Activated CD4-positive, alpha-beta T cell treated with anti-CD3 and anti-CD28 coated beads for 24 hours (primary cell): ENCODE results near the gene RNF224.
"Not testable (repeated sequence)": the region's sequence is repeated elsewhere in the genome, so short reads cannot be mapped to it uniquely, and the experiment has no call there.

Experiments used
- DNase-seq, 2 donors: peaks; one replicate each; pipeline ENCODE4 v3.0.0-alpha.2; 2020; ENCODE audit warnings: low read depth in 2 of 2

Gene RNF224

DNA sequence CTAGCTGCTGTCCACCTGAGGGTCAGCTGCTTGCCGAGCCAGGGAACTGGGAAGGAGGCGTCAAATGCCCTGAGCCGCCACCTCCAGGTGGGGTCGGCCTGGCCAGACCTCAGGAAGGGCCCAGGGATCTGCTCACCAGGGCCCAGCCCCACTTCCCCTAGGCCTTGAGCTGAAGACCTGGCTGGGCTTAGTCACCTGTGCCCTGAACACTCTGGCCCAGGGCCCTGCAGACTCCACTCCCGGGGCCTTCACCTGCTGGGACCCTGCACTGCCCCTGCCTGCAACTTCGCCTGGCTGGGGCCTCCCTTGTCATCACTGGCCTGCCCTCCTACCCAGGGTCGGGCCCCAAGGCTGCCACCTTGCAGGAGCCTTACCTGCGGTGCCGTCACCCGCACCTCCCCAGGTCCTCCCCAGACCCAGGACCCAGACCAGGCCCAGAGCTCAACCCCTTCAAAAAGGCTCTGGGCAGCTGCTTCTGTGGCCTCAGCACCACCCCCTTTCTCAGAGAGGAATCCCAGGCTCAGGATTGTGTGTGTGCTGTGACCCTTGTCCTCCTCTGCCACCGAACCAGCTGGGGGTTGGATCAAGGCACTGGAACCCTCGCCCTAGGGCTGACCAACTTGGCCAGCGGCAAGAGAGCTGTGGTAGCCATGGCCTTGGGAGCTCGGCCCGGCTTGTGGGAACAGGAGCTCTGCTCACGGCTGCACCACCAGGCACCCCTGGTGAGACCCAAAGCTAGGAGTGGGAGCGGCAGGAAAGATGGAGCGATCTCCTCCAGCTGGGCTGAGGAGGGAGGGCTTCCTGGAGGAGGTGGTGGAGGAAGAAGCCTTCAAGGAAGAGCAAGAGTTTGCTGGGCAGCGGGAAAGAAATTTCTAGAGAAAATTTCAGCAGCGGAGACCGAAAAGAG, 26.7 kb downstream of the RNF224 start:
- no peak for DNase-seq

DNA sequence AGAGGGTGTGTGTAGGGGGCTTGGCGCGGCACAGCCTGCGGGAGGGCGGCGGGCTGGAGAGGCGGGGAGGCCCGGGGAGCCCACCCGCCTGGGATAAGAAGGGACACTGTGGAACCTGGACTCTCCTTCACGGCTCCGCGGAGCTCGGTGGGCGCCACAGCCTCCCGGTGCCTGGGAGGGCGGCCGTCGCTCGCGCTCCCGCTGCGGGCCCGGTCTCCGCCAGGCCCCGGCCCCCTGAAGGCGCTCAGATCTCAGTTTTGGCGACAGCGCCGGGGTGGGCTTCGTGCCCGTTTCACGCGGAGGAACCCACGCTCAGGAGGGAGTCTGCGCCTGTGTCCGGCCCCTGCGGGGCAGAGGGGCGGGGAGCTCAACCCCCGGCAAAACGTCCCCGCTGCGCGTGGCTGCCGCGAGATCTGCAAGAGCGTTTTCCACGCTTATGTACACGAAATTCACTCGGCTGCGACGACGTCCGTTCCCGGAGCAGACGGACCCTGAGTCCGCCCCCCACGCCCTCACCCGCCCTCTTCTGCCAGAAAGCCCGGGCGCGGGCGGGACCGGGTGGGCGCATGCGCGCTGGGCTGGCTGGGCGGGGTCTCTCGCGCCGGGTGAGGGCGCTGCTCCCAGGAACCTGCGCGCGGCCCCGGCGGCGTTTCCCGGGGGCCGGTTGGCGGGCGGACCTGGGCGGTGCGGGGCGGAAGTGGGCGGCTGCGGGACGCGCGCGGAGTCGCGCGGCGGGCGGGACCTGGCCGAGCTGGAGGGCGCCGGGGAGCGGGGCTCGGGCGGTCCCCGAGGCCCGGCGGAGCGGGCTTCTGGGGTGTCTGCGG, 27.5 kb downstream of the RNF224 start, which contains the start of gene NELFB:
TSS of gene NELFB (plus strand) at position 704 of the 824 bp plus-strand sequence.
- DNase-seq, result peak; percentile 96 to 97

- DNase-seq, result no peak
These were observed 28.3 kb downstream of the RNF224 start for GRCh38 chr9:137255448-137256114.

DNA sequence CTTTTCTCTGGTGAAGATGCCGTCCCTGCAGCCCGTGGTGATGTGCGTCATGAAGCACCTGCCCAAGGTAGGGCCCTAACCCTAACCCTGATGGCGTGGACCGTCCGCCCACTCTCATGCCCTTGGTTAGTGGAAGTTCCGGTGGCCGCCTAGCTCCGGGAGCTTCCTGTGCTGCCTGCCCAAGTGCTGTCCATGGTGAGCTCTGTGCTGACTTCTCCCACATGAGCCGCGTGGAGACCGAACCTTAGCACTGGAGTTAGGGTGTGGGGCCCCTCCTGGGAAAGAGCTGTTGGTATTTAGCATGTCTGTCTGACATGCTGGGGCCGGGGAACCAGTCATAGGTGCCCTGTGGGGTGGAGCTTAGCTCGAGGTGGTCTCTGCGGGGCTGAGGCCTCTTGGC, 29.1 kb downstream of the RNF224 start:
- DNase-seq, result no peak

- no peak for DNase-seq
These were observed 29.6 kb downstream of the RNF224 start for GRCh38 chr9:137256856-137257255.

DNA sequence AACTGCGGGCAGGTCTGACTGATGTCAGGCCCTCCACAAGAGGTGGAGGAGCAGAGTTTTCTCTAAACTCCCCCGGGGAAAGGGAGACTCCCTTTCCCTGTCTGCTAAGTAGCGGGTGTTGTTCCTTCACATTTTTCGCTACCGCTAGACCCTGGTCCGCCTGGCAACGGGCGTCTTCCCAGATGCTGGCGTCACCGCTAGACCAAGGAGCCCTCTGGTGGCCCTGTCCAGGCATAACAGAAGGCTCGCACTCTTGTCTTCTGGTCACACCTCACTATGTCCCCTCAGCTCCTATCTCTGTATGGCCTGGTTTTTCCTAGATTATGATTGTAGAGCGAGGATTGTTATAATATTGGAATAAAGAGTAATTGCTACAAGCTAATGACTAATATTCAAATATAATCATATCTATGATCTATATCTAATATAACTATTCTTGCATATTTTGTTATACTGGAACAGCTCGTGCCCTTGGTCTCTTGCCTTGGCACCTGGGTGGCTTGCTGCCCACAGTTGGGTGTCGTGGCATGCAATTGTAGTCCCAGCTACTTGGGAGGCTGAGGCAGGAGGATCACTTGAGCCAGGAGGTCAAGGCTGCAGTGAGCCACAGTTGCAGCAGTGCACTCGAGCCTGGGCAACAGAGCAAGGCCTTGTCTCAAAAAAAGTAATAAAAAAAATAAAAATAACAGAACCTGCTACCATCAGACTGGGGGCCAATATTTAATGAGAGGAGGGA, 35.0 kb downstream of the RNF224 start:
- DNase-seq, result not testable (repeated sequence)

- DNase-seq, result no peak
These were observed 35.6 kb downstream of the RNF224 start for GRCh38 chr9:137262909-137263285.

GRCh38 chr9:137263506-137263905, 36.2 kb downstream of the RNF224 start:
- DNase-seq, result no peak

- no peak for DNase-seq
These were observed 36.8 kb downstream of the RNF224 start for GRCh38 chr9:137264067-137264466.

GRCh38 chr9:137265496-137266161, 38.3 kb downstream of the RNF224 start:
- DNase-seq, result no peak

DNA sequence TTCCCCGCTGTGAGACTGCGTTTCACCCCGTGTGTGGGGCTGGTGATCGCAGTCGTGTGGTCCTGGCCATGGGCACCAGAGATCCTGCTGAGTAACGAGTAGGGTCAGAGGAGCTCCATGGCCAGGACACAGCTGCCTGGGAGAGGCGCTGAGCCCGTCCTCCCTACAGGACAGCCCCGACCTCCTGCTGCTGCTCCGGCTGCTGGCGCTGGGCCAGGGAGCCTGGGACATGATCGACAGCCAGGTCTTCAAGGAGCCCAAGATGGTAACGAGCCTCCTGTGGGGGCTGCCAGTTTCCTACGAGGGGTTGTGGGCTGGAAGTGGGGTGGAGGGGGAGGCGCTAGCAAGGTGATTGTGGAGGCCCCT, 38.8 kb downstream of the RNF224 start:
- DNase-seq, result no peak

DNA sequence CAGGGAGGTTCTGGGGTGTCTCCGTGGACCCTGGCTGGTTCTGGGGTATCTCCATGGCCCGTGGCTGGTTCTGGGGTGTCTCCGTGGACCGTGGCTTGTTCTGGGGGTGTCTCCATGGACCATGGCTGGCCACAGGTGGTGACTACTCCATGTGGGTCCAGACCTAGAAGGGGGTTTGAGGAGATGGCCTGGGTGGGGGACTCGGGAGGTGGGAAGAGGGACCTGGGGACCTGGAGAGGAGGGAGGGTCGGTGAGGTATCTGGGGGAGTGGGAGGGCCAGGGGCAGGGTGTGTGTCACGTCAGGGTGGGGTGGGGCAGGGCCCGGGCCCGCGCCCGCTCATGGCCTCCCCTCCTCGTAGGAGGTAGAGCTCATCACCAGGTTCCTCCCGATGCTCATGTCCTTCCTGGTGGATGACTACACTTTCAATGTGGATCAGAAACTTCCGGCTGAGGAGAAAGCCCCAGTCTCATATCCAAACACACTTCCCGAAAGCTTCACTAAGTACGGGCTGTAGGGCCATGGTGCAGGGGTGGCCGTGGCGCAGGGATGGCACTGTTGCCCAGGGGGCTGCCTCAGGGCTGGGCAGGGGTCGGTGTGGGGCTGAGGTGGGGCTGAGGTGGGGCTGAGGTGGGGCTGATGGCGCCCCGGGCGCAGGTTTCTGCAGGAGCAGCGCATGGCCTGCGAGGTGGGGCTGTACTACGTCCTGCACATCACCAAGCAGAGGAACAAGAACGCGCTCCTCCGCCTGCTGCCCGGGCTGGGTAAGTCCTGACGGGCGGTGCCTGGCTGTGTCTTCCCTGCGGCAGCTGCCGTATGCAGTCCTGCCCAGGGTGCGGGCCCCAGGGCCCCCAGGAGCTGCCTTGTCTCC, 39.5 kb downstream of the RNF224 start:
- no peak for DNase-seq

DNA sequence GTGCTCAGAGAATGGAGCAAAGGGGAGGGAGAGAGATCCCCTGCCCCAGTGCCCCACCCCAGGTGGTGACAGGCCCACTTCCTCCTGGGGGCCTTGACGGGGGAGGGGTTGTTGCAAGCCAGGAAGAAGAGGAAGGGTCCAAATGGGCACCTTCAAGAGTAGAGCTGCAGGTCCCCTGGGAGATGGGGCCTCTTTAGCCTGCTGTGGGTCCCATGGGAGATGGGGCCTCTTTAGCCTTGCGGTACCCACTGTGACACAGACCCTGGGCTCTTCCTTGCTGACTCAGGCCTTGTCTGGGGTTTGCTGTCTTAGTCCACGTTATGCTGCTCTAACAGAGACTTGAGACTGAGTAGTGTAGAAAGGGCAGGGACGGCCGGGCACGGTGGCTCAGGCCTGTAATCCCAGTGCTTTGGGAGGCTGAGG, 40.6 kb downstream of the RNF224 start:
- DNase-seq, result no peak

DNA sequence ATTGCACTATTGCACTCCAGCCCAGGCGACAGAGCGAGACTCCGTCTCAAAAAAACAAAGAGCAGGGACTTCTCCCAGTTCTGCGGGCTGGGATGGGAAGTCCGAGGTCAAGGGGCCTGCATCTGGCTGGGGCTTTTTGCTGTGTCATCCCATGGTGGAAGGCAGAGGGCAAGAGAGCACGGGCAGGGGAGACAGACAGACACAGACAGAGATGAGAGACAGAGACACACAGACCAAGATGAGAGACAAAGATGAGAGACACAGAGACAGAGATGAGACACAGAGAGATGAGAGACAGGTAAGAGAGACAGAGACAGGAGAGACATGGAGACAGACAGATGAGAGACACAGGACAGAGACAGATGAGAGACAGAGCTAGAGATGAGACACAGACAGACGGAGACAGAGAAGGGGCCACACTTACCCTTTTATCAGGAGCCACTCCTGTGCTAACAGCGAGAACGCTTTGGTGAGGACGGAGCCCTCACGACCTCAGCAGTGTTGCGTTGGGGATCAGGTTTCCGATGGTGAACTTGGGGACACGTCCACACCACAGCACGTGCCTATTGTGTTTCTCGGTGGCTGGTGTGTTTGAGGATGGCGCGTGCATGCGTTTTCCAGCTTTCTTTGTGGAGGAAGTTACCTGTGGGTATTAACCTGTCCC, 41.4 kb downstream of the RNF224 start:
- DNase-seq, result no peak

DNA sequence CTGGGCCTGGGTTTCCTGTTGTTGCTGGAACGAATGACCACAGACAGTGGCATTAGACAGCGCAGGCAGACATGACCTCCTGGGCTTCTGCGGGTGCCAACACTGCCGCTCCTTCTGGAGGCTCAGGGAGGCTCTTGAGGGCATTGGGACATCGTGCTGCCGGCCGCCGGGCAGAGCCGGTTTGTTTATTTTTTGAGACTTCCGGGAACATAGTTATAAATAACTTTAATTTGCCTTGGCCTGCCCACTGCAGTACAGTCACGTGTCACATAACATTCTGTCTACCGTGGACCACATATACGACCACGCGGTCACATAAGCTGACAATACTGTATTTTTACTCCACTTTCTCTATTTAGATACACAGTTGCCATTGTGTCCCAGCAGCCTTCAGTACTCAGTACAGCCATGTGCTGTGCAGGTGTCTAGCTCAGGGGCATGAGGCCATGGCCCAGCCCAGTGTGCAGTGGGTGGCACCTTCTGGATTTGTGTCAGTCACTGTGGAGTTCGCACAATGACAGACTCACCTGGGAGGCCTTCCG, 42.0 kb downstream of the RNF224 start:
- no peak for DNase-seq

DNA sequence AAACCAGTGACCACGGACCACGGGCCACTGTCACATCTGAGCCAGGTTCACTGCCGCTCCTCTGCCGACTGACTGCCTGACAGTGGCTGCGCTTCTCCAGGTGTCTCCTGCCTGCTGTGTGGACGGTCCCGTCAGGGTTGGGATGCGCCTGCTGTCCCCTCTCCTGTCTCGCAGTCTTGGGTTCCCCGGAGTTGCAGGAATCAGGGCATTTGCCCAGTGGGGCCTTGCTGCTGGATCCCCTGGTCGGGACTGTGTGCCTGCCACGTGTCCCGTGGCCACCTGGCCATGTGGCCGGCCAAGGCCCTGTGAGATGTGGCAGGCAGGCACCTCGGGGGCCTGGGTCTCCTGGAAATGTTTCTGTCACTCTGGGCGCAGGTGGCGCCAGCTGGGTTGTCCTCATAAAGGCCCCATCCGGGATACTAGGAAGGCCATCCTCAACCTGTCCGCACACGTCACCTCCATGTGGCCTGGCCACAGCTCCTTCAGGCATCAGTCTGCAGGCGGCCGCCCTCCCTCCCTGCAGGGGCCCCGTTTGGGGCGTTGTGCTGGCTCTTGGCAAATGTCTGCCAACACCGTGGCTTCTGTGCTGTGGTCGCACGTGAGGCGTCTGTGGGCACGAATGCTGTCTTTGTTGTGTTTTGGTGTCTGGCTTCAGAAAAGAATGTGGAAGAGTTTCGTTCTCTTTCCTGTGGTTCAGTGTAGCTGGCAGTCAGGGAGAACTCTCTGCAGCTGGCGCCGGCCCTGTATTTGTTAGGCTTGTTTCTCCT, 43.8 kb downstream of the RNF224 start:
- no peak for DNase-seq

- no peak for DNase-seq
These were observed 44.4 kb downstream of the RNF224 start for GRCh38 chr9:137271696-137272076.
